H1 (cell line): Measurements from ENCODE around the gene IQCN. TPM values are rescaled to one million over a fixed set of nuclear protein-coding genes. Genes with fewer than 3 reads are reported as not detected.

Experiments
- CTBP2 ChIP-seq: IDR thresholded peaks from 2 replicates; pipeline ENCODE4 v1.7.0; 2011; ENCODE audit warnings: borderline replicate concordance, mild to moderate bottlenecking, moderate library complexity, mixed read lengths, low read length; ENCODE audit not compliant: insufficient read depth, insufficient read length
- SP1 ChIP-seq: IDR thresholded peaks from 2 replicates; pipeline ENCODE4 v1.6.1; 2011; ENCODE audit warnings: low read depth, low read length
- polyA plus RNA-seq, 7 experiments: library from polyadenylated mRNA; depleted of rRNA in 3 of 7; stranded (reverse) in 5 of 7; unstranded in 2 of 7; fragments of >200 nt in 5 of 7; fragments of 200-250 nt in 2 of 7; gene quantifications; 1 replicate in 5 of 7; 2 replicates in 1 of 7; 4 replicates in 1 of 7; pipeline versions ENCODE4 v1.2.1 to v1.2.3, GENCODE V29; 2011 to 2013; ENCODE audit warnings: missing spikeins in 2 of 7, mixed read lengths in 2 of 7
- total RNA-seq: library from RNA; stranded (reverse); fragmentation: NEBNext Ultra II Directional; extraction: Animal tissue kit (Norgen Biotek cat#: 25700); gene quantifications from 2 replicates; pipeline ENCODE4 v1.2.1, GENCODE V29; 2021

IQCN gene
- total and polyA plus RNA-seq, 2 of the 8 experiments (the other 6 are each of a cell fraction or from before 2014, with no cell fraction given), result 0.36 to 1.0 TPM

DNA sequence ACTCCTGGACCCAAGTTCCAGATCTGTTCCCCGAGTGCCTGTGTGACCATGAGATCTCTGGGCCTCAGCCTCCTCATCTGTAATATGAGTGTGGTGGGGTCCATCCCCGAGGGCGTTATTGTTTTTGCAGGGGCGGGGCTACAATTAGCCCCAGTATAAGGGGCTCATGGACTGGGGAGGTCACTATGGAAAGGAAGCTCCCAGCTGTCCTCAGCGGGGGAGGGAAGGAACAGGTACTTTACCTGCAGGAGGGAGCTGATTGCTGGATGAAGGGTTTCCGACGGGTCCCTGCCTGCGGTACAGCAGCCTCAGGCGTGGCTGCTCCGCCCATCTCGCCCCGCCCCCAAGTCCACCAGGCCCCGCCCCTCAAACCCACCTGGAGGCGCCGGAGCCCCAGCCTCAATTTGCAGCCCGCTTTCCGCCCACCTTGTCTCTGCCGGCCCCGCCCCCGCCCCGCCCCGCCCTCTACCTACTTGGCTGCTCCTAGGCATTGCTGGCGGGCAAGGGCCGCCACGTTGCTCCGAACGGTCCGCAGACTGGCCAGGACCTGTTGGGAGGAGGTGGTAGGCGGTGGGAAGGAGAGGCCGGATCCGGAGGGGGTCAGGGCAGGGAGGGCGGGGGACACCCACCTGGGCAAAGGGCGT, 53.5 kb downstream of the IQCN start (continued):
- TF ChIP-seq SP1 (0 out of 2 replicates have a peak, but pooled peaks have one; percentile 44), CTBP2 (no peak)
